ENCODE results near the gene ENAH.

The ENAH gene

DNA sequence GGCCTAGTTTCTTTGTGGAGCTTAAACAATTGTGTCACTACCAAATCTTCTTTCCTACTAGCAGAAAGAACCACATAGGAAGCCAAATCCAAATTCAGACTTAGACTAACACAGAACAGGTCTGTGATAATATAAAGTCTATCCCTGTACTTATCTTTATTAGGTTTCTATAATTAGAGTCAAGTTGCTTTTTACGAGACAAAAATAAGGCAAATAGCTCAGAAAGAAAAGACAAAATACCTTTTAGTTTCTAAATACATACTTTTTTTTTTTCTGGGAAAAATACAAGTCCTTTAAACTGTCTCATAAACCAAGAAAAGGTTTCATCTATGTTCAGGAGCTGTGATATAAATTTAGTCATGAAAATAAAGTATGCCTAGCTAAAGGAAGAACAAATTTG, 146.2 kb downstream of the ENAH start:
- H3F3A ChIP-seq (ENCODE audit: insufficient read depth, low read length) = no peaks in the 10 kb centered on the region
- TF ChIP-seq EZH2 (optimal IDR thresholded peaks at IDR 0.05; ENCODE audit: low read depth, low read length) (no peak), EZH2phosphoT487 (IDR thresholded peaks at IDR 0.05; ENCODE audit: low read length) (no peak)
- TF ChIP-seq, protein P1, sequence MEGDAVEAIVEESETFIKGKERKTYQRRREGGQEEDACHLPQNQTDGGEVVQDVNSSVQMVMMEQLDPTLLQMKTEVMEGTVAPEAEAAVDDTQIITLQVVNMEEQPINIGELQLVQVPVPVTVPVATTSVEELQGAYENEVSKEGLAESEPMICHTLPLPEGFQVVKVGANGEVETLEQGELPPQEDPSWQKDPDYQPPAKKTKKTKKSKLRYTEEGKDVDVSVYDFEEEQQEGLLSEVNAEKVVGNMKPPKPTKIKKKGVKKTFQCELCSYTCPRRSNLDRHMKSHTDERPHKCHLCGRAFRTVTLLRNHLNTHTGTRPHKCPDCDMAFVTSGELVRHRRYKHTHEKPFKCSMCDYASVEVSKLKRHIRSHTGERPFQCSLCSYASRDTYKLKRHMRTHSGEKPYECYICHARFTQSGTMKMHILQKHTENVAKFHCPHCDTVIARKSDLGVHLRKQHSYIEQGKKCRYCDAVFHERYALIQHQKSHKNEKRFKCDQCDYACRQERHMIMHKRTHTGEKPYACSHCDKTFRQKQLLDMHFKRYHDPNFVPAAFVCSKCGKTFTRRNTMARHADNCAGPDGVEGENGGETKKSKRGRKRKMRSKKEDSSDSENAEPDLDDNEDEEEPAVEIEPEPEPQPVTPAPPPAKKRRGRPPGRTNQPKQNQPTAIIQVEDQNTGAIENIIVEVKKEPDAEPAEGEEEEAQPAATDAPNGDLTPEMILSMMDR (IDR thresholded peaks at IDR 0.05; ENCODE audit: low read length) = no peak
- no peak overlapping the region for H3K9ac ChIP-seq (ENCODE audit: low read length)
- no peak for DNase-seq
- no peaks in the 10 kb centered on the region for H3K79me2 ChIP-seq (ENCODE audit: low read length)
- no peaks in the 10 kb centered on the region for H3K36me3 ChIP-seq (replicated peaks; ENCODE audit: insufficient read depth, low read length)
- 0 out of 2 replicates have a peak, but pooled peaks cover 3% of the 10 kb centered on the region for H3K4me1 ChIP-seq (ENCODE audit: low read length)
- no peak overlapping the region for H3K27ac ChIP-seq (ENCODE audit: low read length)
- H2AFZ ChIP-seq (ENCODE audit: low read length) = no peak overlapping the region
- H3K27me3 ChIP-seq (replicated peaks; ENCODE audit: insufficient read depth, low read length) = no peaks in the 10 kb centered on the region
- H3K4me2 ChIP-seq (ENCODE audit: low read depth, low read length) = no peak overlapping the region
- no peaks in the 10 kb centered on the region for H4K20me1 ChIP-seq (ENCODE audit: insufficient read depth, low read length)
- H3K4me3 ChIP-seq (ENCODE audit: low read length) = no peak overlapping the region
- H3K9me2 ChIP-seq (replicated peaks; ENCODE audit: insufficient read depth, low read length) = no peaks in the 10 kb centered on the region
- no peaks in the 10 kb centered on the region for H3K9me3 ChIP-seq (replicated peaks; ENCODE audit: insufficient read depth, low read length)

DNA sequence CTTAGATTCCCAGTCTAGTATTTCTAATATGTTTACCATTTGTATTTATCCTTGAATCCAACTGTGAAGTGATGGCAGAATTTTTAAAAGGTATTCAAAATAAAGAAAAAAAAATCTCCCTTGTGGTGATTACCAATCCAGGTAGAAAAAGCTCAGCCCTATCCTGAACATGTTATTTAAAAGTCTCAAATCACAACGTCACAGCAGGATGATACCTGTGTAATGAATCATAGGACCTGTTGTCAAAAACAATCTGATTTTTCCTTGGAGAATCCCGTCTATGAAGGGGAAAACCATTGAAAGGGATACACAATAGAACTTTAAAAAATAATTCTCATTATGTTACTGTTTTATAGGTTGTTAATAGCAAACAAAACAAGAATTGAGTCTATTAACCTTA, 148.1 kb downstream of the ENAH start:
- Histone ChIP-seq H3K9me2 (replicated peaks; ENCODE audit: insufficient read depth, low read length) (no peaks in the 10 kb centered on the region), H3K9me3 (replicated peaks; ENCODE audit: insufficient read depth, low read length) (no peaks in the 10 kb centered on the region), H3K9ac (ENCODE audit: low read length) (no peak overlapping the region), H3K36me3 (replicated peaks; ENCODE audit: insufficient read depth, low read length) (no peaks in the 10 kb centered on the region), H3K27ac (ENCODE audit: low read length) (no peak overlapping the region), H3F3A (ENCODE audit: insufficient read depth, low read length) (no peaks in the 10 kb centered on the region), H3K27me3 (replicated peaks; ENCODE audit: insufficient read depth, low read length) (no peaks in the 10 kb centered on the region), H3K4me1 (ENCODE audit: low read length) (0 out of 2 replicates have a peak, but pooled peaks cover 3% of the 10 kb centered on the region), H3K4me3 (ENCODE audit: low read length) (no peak overlapping the region), H2AFZ (ENCODE audit: low read length) (no peak overlapping the region), H3K4me2 (ENCODE audit: low read depth, low read length) (no peak overlapping the region), H3K79me2 (ENCODE audit: low read length) (no peaks in the 10 kb centered on the region), H4K20me1 (ENCODE audit: insufficient read depth, low read length) (no peaks in the 10 kb centered on the region)
- no peak for DNase-seq
- TF ChIP-seq EZH2 (optimal IDR thresholded peaks at IDR 0.05; ENCODE audit: low read depth, low read length) = no peak
- TF ChIP-seq, protein P1 (IDR thresholded peaks at IDR 0.05; ENCODE audit: low read length) = no peak
- TF ChIP-seq EZH2phosphoT487 (IDR thresholded peaks at IDR 0.05; ENCODE audit: low read length) = no peak

DNA sequence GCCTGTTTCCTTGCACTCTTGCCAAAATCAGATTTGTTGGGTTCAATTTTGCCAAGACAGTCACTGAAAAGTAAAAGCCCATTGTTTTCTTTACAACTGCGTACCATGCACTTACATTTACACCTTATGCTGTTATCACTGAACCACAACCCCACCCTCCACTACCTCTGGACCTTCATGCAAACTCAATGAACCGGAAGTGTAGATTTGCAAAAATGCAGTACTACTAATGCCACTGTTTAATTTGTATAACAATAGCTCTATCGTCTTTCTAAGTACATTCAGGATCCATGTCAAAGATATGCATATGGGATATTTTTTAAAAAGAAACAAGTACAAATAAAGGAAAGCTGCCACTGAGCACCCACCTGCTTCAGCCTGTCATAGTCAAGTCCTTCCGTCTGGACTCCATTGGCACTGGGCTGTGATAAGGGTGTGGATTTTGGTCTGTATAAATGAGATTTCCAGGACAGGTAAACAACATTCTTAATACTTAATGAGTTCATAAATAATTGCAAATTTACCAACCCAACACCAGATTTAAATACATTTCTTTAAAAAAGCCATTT, 152.2 kb downstream of the ENAH start:
- no peaks in the 10 kb centered on the region for H3K9me3 ChIP-seq (replicated peaks; ENCODE audit: insufficient read depth, low read length)
- no peaks in the 10 kb centered on the region for H4K20me1 ChIP-seq (ENCODE audit: insufficient read depth, low read length)
- no peak for DNase-seq
- TF ChIP-seq EZH2 (optimal IDR thresholded peaks at IDR 0.05; ENCODE audit: low read depth, low read length) (no peak), EZH2phosphoT487 (IDR thresholded peaks at IDR 0.05; ENCODE audit: low read length) (no peak)
- TF ChIP-seq, protein P1 (IDR thresholded peaks at IDR 0.05; ENCODE audit: low read length) = no peak
- H3F3A ChIP-seq (ENCODE audit: insufficient read depth, low read length) = no peaks in the 10 kb centered on the region
- H3K9ac ChIP-seq (ENCODE audit: low read length) = no peak overlapping the region
- H2AFZ ChIP-seq (ENCODE audit: low read length) = no peak overlapping the region
- no peaks in the 10 kb centered on the region for H3K9me2 ChIP-seq (replicated peaks; ENCODE audit: insufficient read depth, low read length)
- no peaks in the 10 kb centered on the region for H3K4me1 ChIP-seq (ENCODE audit: low read length)
- no peaks in the 10 kb centered on the region for H3K79me2 ChIP-seq (ENCODE audit: low read length)
- no peaks in the 10 kb centered on the region for H3K27me3 ChIP-seq (replicated peaks; ENCODE audit: insufficient read depth, low read length)
- no peak overlapping the region for H3K4me2 ChIP-seq (ENCODE audit: low read depth, low read length)
- no peaks in the 10 kb centered on the region for H3K36me3 ChIP-seq (replicated peaks; ENCODE audit: insufficient read depth, low read length)
- H3K27ac ChIP-seq (ENCODE audit: low read length) = no peak overlapping the region
- H3K4me3 ChIP-seq (ENCODE audit: low read length) = no peak overlapping the region
